Mesendoderm (in vitro differentiated cells): ENCODE results near the gene DCAF17.
"Not testable (repeated sequence)": the region's sequence is repeated elsewhere in the genome, so short reads cannot be mapped to it uniquely, and the experiment has no call there.

Source experiments
- DNase-seq: peaks from one replicate; pipeline ENCODE4 v3.0.0; 2013
- H2AK5ac ChIP-seq: 2 replicates; pipeline ENCODE4 v1.6.1; 2013; ENCODE audit warnings: low read length, inconsistent platforms
- H2BK120ac ChIP-seq: 2 replicates; pipeline ENCODE4 v1.6.1; 2013; ENCODE audit warnings: low read depth, mild to moderate bottlenecking, low read length, moderate library complexity, mixed read lengths
- H2BK15ac ChIP-seq: replicated peaks from 2 replicates; pipeline ENCODE4 v1.6.1; 2013; ENCODE audit warnings: low read depth, mild to moderate bottlenecking, moderate library complexity
- H2BK5ac ChIP-seq: 2 replicates; pipeline ENCODE4 v1.6.1; 2013; ENCODE audit warnings: low read length, inconsistent platforms
- H3K18ac ChIP-seq: 2 replicates; pipeline ENCODE4 v1.6.1; 2013; ENCODE audit warnings: mild to moderate bottlenecking, low read length, mixed read lengths
- H3K23ac ChIP-seq: one replicate; pipeline ENCODE4 v1.6.1; 2013; ENCODE audit warnings: low read length
- H3K27ac ChIP-seq: 2 replicates; pipeline ENCODE4 v1.5.1; 2013; ENCODE audit warnings: low read depth, mild to moderate bottlenecking, inconsistent platforms, low read length, moderate library complexity
- H3K27me3 ChIP-seq: 2 replicates; pipeline ENCODE4 v1.6.1; 2013; ENCODE audit warnings: low read length, control low read depth, mild to moderate bottlenecking, inconsistent platforms; ENCODE audit not compliant: insufficient read depth, poor library complexity
- H3K36me3 ChIP-seq: 2 replicates; pipeline ENCODE4 v1.6.1; 2013; ENCODE audit warnings: low read length, inconsistent platforms; ENCODE audit not compliant: control insufficient read depth, insufficient read depth
- H3K4ac ChIP-seq: one replicate; pipeline ENCODE4 v1.6.1; 2013; ENCODE audit warnings: low read depth, mild to moderate bottlenecking, low read length, moderate library complexity
- H3K4me1 ChIP-seq: 2 replicates; pipeline ENCODE4 v1.6.1; 2013; ENCODE audit warnings: low read depth, low read length, inconsistent platforms; ENCODE audit not compliant: control insufficient read depth
- H3K4me2 ChIP-seq: 2 replicates; pipeline ENCODE4 v1.6.1; 2013; ENCODE audit warnings: low read length
- H3K4me3 ChIP-seq: 2 replicates; pipeline ENCODE4 v1.5.1; 2013; ENCODE audit warnings: mild to moderate bottlenecking, low read length
- H3K56ac ChIP-seq: one replicate; pipeline ENCODE4 v1.6.1; 2013; ENCODE audit warnings: low read length
- H3K79me1 ChIP-seq: 2 replicates; pipeline ENCODE4 v1.6.1; 2013; ENCODE audit warnings: low read length, inconsistent platforms
- H3K79me2 ChIP-seq: 2 replicates; pipeline ENCODE4 v1.6.1; 2013; ENCODE audit warnings: mild to moderate bottlenecking, low read length; ENCODE audit not compliant: control insufficient read depth, insufficient read depth
- H3K9ac ChIP-seq: 2 replicates; pipeline ENCODE4 v1.6.1; 2013; ENCODE audit warnings: low read length, inconsistent platforms
- H4K5ac ChIP-seq: one replicate; pipeline ENCODE4 v1.6.1; 2013; ENCODE audit warnings: low read length
- H4K8ac ChIP-seq: one replicate; pipeline ENCODE4 v1.6.1; 2013; ENCODE audit warnings: low read depth, mild to moderate bottlenecking, control low read depth, low read length, moderate library complexity
- WGBS: extraction: QIAGEN DNeasy Blood & Tissue Kit; methylation state at CpG from one replicate; pipeline ENCODE4 v1.1.7; 2013; ENCODE audit warnings: low lambda C conversion rate, missing lambda C conversion rate; ENCODE audit not compliant: insufficient coverage; ENCODE audit errors: extremely low coverage; 5-methylcytosine and 5-hydroxymethylcytosine counted together

DCAF17 gene

DNA sequence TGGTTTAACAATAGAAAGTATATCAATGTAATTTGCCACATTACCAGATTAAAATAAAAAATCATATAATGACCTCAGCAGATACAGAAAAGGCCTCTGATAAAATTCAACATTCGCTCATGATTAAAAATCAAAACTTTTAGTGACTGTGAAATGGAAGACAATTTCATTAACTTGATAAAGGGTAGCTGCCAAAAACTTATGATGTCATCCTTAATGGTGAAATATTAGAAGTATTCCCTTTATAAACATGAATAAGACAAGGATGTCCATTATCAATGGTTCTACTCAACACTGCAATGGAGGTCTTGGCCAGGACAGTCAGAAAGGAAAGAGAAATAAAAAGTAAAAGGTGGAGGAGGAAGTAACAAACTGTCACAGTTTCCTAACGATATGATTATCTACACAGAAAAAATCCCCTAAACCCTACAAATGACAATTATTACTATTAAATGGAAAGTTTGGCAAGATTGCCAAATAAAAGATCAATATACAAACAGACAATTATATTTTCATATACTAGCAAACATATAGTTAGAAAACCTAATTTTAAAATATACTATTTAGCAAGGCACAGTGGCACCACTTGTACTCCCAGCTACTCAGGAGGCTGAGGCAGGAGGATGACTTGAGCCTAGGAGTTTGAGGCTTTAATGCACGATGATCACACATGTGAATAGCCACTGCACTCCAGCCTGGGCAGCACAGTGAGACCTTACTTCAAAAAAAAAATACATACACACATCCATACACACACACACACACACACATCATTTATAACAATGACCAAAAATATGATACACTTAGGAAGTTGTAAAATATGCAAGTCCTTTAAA, 13.1 kb upstream of the DCAF17 start:
- Histone ChIP-seq H2BK15ac (no peak overlapping the region), H2BK5ac (no peak overlapping the region), H3K9ac (no peak overlapping the region), H3K79me2 (peaks cover 10% of the 10 kb centered on the region), H2AK5ac (no peak overlapping the region), H3K4me3 (no peak overlapping the region), H3K18ac (no peak overlapping the region), H3K79me1 (peaks cover 5% of the 10 kb centered on the region), H2BK120ac (no peak overlapping the region), H3K27me3 (no peaks in the 10 kb centered on the region), H3K4me2 (no peak overlapping the region), H4K5ac (no peak overlapping the region), H3K4me1 (no peaks in the 10 kb centered on the region), H3K23ac (no peak overlapping the region), H3K36me3 (no peaks in the 10 kb centered on the region), H3K56ac (no peak overlapping the region), H3K27ac (no peak overlapping the region), H4K8ac (no peak overlapping the region), H3K4ac (no peak overlapping the region)
- WGBS: no CpG with 5 or more reads among the region's 3 CpGs
- no peak for DNase-seq

DNA sequence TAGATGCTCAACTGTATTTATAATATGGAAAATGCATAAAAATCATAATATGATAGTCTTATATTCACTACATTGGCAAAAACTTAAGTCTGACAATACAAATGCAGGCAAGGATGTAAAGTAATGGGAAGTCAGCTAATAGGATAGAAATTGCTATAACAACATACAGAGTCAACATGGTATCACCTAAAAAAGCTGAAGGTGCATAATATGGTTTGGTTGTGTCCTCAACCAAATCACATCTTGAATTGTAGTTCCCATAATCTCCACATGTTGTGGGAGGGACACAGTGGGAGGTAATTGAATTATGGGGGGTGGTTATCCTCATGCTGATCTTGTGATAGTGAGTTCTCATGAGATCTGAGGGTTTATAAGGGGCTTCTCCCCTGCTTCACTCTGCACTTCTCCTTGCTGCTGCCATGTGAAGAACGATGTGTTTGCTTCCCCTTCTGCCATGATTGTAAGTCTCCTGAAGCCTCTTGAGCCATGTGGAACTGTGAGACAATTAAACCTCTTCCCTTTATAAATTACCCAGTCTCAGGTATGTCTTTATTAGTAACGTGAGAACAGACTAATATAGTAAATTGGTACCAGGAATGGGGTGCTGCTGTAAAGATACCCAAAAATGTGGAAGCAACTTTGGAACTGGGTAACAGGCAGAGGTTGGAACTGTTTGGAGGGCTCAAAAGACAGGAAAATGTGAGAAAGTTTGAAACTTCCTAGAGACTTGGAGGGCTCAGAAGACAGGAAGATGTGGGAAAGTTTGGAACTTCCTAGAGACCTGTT, 11.1 kb upstream of the DCAF17 start:
- not testable (repeated sequence) for H3K4me2 ChIP-seq, H3K18ac ChIP-seq, H2BK15ac ChIP-seq, H2AK5ac ChIP-seq, H3K4me1 ChIP-seq, H3K27ac ChIP-seq, DNase-seq, H4K5ac ChIP-seq, H3K56ac ChIP-seq, H3K4ac ChIP-seq, H2BK5ac ChIP-seq, H2BK120ac ChIP-seq, H3K36me3 ChIP-seq, H3K9ac ChIP-seq, H3K23ac ChIP-seq, H4K8ac ChIP-seq, H3K4me3 ChIP-seq, H3K27me3 ChIP-seq
- WGBS: no CpG with 5 or more reads among the region's 2 CpGs
- Histone ChIP-seq H3K79me1 (peaks cover 10% of the 10 kb centered on the region), H3K79me2 (peaks cover 17% of the 10 kb centered on the region)

DNA sequence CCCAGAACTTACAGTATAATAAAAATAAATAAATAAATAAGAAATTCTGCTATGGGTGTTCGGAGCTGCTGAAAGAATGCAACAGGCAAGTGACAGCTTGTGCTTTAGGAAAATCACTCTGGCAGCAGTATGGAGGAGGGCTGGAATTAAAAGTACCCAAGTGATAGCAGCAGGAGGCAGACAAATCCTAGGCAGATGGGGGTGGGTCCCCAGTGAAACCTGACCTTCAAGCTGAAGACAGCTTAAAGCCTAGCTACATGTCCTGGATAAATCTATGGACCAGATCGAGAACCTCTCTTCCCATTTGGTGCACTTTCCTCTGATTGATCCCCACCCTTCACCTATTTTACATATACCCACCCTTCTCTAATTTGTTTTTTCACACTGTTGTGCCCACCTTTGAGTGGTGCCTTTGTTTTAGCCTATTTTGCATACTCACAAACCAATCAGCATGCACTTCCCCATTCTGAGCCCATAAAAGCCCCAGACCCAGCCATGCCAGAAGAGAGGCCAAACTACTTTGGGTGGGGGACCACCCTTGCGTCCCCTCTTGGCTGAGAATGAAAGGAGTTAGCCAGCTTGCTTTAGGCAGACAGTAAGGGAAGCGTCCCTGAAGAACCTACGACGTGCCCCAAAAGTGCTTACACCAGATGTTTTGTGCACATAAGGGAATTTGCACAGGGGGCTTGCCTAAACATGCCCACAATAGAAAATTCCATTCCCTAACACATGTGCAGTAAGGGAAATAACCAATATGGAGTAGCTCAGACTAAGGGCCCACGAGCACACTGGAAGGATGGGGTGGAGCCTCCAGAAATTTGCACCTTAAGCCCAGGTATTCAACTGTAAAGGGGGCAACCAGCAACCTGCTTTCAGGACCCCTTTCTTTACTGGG, 3.3 kb upstream of the DCAF17 start:
- Histone ChIP-seq H3K4me1 (peaks cover 9% of the 10 kb centered on the region), H3K23ac (no peak overlapping the region), H3K27ac (peak overlapping the region; percentile 46), H3K18ac (peak overlapping the region; percentile 1), H2BK5ac (peak overlapping the region; percentile 18), H3K4me3 (no peak overlapping the region), H3K36me3 (no peaks in the 10 kb centered on the region), H2AK5ac (no peak overlapping the region), H3K9ac (no peak overlapping the region), H2BK120ac (no peak overlapping the region), H2BK15ac (no peak overlapping the region), H3K4ac (no peak overlapping the region), H4K5ac (no peak overlapping the region), H3K56ac (peak overlapping the region; percentile 63), H3K4me2 (no peak overlapping the region), H3K27me3 (no peaks in the 10 kb centered on the region), H3K79me2 (peaks cover 40% of the 10 kb centered on the region), H3K79me1 (peaks cover 13% of the 10 kb centered on the region), H4K8ac (no peak overlapping the region)
- WGBS: no CpG with 5 or more reads among the region's 7 CpGs
- DNase-seq: peak; percentile 51

DNA sequence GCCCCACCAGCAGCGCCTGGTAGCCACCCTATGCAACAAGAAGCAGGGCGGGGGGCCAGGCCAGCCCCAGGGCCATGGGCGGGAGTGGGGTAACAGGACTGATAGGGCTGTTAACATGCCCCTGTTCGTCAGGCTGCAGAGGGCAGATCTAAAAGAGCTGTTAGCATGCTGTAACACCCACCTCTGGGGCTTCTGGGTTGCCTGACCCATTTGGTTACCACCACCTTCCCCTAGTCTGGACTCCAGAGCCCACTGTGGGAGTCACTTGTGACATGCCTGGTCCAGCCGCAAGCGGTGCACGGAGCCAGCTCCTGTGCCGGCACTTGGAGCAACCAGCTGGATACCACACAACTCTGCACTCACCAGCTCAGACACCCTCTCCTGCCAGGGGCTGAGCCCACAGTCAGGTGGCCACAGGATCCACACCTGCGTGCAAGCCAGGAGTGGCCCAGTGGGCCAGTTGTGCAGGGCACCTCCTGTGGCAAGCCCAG, 2.3 kb upstream of the DCAF17 start:
- Histone ChIP-seq H2BK5ac (no peak overlapping the region), H3K23ac (no peak overlapping the region), H2BK120ac (no peak overlapping the region), H3K79me1 (peaks cover 12% of the 10 kb centered on the region), H2BK15ac (no peak overlapping the region), H3K9ac (peak overlapping the region; percentile 51), H3K79me2 (peaks cover 39% of the 10 kb centered on the region), H3K56ac (peak overlapping the region; percentile 78), H2AK5ac (peak overlapping the region; percentile 93), H3K27ac (no peak overlapping the region), H3K4me3 (no peak overlapping the region), H4K5ac (no peak overlapping the region), H3K27me3 (no peaks in the 10 kb centered on the region), H4K8ac (no peak overlapping the region), H3K4me2 (no peak overlapping the region), H3K4me1 (peaks cover 9% of the 10 kb centered on the region), H3K36me3 (no peaks in the 10 kb centered on the region), H3K4ac (no peak overlapping the region), H3K18ac (peak overlapping the region; percentile 1)
- WGBS: no CpG with 5 or more reads among the region's 9 CpGs
- no peak for DNase-seq

DNA sequence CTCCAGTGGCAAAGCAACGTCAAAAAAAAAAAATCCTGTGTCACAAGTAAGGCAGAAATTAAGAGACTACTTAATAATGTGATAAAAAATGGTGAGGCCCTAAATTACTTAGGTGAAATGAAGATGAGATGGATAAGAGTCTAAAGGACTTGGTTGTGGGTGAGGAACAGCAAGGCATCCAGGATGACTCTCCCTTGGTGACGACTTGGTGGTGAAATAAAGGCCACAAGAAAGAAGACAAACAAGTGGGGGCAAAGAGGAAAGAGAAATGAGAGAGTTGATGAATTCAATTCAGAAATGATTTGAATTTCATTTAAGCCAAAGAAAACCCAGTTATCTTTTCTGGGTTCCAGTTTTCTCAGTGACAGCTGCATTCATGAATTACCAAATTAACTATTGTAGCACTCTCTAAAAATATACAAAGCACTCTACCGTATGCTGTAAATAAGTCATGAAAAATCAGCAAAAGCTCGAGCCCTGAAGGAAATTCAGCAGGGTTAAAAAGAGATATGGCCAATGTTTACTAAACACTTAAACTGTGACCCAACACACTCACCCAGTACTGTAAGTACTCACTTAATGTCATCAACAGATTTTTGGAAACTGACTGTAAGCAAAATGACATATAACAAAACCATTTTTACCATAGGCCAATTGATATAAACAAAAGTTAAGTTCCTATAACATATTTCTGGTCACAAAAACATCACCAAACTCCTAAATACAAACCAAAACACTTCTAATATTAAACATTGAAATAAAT, 1.6 kb upstream of the DCAF17 start:
- H2BK120ac ChIP-seq: no peak overlapping the region
- H3K9ac ChIP-seq: peak overlapping the region; percentile 51
- H4K8ac ChIP-seq: no peak overlapping the region
- H4K5ac ChIP-seq: no peak overlapping the region
- H3K4me1 ChIP-seq: peaks cover 9% of the 10 kb centered on the region
- H3K56ac ChIP-seq: no peak overlapping the region
- no peak for DNase-seq
- H3K27me3 ChIP-seq: no peaks in the 10 kb centered on the region
- no peak overlapping the region for H3K27ac ChIP-seq
- H3K4me2 ChIP-seq: no peak overlapping the region
- H3K79me2 ChIP-seq: peaks cover 35% of the 10 kb centered on the region
- H3K4me3 ChIP-seq: no peak overlapping the region
- WGBS: no CpG with 5 or more reads among the region's 4 CpGs
- peak overlapping the region; percentile 93 for H2AK5ac ChIP-seq
- H2BK15ac ChIP-seq: no peak overlapping the region
- no peak overlapping the region for H2BK5ac ChIP-seq
- H3K36me3 ChIP-seq: no peaks in the 10 kb centered on the region
- H3K4ac ChIP-seq: no peak overlapping the region
- peaks cover 10% of the 10 kb centered on the region for H3K79me1 ChIP-seq
- H3K23ac ChIP-seq: no peak overlapping the region
- H3K18ac ChIP-seq: no peak overlapping the region
